H1 (cell line): ENCODE data around the gene RPS6KB2. TPM values are rescaled to one million over a fixed set of nuclear protein-coding genes. Genes with fewer than 3 reads are reported as not detected.
A peak's percentile ranks its signal among the peaks of the same experiment; 100 is the strongest.

Source experiments
- CTCF ChIA-PET: fragments of 300-600 bp; sonication (Branson Sonifier 250); formaldehyde crosslinking; loops from one replicate; lab custom pipeline; 2021; ENCODE audit not compliant: partially characterized antibody; lab: Charles Lee
- POLR2A ChIA-PET: fragments of 300-600 bp; sonication (Branson Sonifier 250); formaldehyde crosslinking; loops from one replicate; lab custom pipeline; 2021; ENCODE audit warnings: inconsistent platforms; ENCODE audit not compliant: partially characterized antibody; lab: Charles Lee
- DNase-seq, 2 experiments: peaks; one replicate each; pipeline versions ENCODE4 v3.0.0 to v3.0.0-alpha.2; 2010 to 2022; ENCODE audit warnings: low spot score in 2 of 2, low read depth in 1 of 2, mixed read lengths in 1 of 2
- FAIRE-seq: peaks from 2 replicates; lab custom pipeline; 2011; peaks lifted over from hg19 to GRCh38; lab: Jason Lieb, UNC
- H2AFZ ChIP-seq: 2 replicates; pipeline ENCODE4 v1.8.1; 2012; ENCODE audit warnings: low read length, inconsistent platforms
- H2AK5ac ChIP-seq: 2 replicates; pipeline ENCODE4 v1.6.1; 2013; ENCODE audit warnings: low read depth, low read length
- H2BK120ac ChIP-seq: replicated peaks from 2 replicates; pipeline ENCODE3; 2013; ENCODE audit warnings: low read depth, low read length, inconsistent platforms
- H2BK12ac ChIP-seq: 2 replicates; pipeline ENCODE4 v1.6.1; 2013; ENCODE audit warnings: low read depth, low read length
- H2BK15ac ChIP-seq: 2 replicates; pipeline ENCODE4 v1.6.1; 2013; ENCODE audit warnings: low read length
- H2BK20ac ChIP-seq: 2 replicates; pipeline ENCODE4 v1.6.1; 2013; ENCODE audit warnings: low read length
- H2BK5ac ChIP-seq: 2 replicates; pipeline ENCODE4 v1.6.1; 2013; ENCODE audit warnings: low read depth, low read length
- H3K14ac ChIP-seq: 2 replicates; pipeline ENCODE4 v1.6.1; 2013; ENCODE audit warnings: inconsistent platforms; ENCODE audit not compliant: insufficient read length
- H3K18ac ChIP-seq: 2 replicates; pipeline ENCODE4 v1.6.1; 2013; ENCODE audit warnings: low read length; ENCODE audit errors: extremely low read depth
- H3K23ac ChIP-seq: 2 replicates; pipeline ENCODE4 v1.6.1; 2013; ENCODE audit warnings: inconsistent platforms; ENCODE audit not compliant: insufficient read length
- H3K23me2 ChIP-seq: 2 replicates; pipeline ENCODE4 v1.6.1; 2013; ENCODE audit warnings: low read depth, low read length
- H3K27ac ChIP-seq: 2 replicates; pipeline ENCODE4 v1.6.1; 2011; ENCODE audit warnings: low read depth, low read length, inconsistent platforms
- H3K27me3 ChIP-seq, 4 experiments: replicated peaks in 1 of 4; 1 replicate in 1 of 4; 2 replicates in 3 of 4; pipeline versions ENCODE4 v1.6.1 to v1.8.1; 2011 to 2013; ENCODE audit warnings: low read length in 3 of 4, mild to moderate bottlenecking in 3 of 4, inconsistent platforms in 2 of 4, mixed read lengths in 2 of 4, moderate library complexity in 1 of 4; ENCODE audit not compliant: control insufficient read depth in 3 of 4, insufficient read depth in 3 of 4; ENCODE audit errors: extremely low read depth in 1 of 4
- H3K36me3 ChIP-seq, 4 experiments: 2 replicates each; pipeline versions ENCODE4 v1.6.1 to v1.8.1; 2011 to 2013; ENCODE audit warnings: mild to moderate bottlenecking in 4 of 4, low read length in 3 of 4, moderate library complexity in 2 of 4, control low read depth in 1 of 4, inconsistent platforms in 1 of 4; ENCODE audit not compliant: insufficient read depth in 4 of 4, control insufficient read depth in 2 of 4
- H3K4ac ChIP-seq: replicated peaks from 2 replicates; pipeline ENCODE3; 2013; ENCODE audit warnings: low read length, low read depth, mixed read lengths, inconsistent platforms; ENCODE audit not compliant: insufficient read length
- H3K4me1 ChIP-seq, 4 experiments: replicated peaks in 1 of 4; 1 replicate in 1 of 4; 2 replicates in 3 of 4; pipeline versions ENCODE4 v1.6.1 to v1.8.1; 2011 to 2013; ENCODE audit warnings: low read length in 3 of 4, inconsistent platforms in 2 of 4, mixed read lengths in 1 of 4; ENCODE audit not compliant: insufficient read depth in 4 of 4, control insufficient read depth in 3 of 4
- H3K4me2 ChIP-seq, 2 experiments: 2 replicates each; pipeline versions ENCODE4 v1.6.1 to v1.8.1; 2011 to 2013; ENCODE audit warnings: low read depth in 2 of 2, low read length in 2 of 2, control low read depth in 1 of 2, inconsistent platforms in 1 of 2, mild to moderate bottlenecking in 1 of 2; ENCODE audit not compliant: insufficient read depth in 1 of 2
- H3K4me3 ChIP-seq, 4 experiments: fragments of 200-600, 300-600 bp in 1 of 4; sonication (generic), shearing (Covaris generic), sonication (Bioruptor Twin) in 1 of 4; 2 replicates each; pipeline versions ENCODE4 v1.5.1 to v1.8.1; 2011 to 2016; ENCODE audit warnings: low read length in 4 of 4, low read depth in 3 of 4, control low read depth in 2 of 4, inconsistent platforms in 2 of 4, mild to moderate bottlenecking in 2 of 4, mixed read lengths in 1 of 4, moderate library complexity in 1 of 4; ENCODE audit not compliant: insufficient read depth in 2 of 4; ENCODE audit errors: extremely low read depth in 1 of 4
- H3K56ac ChIP-seq: replicated peaks from 2 replicates; pipeline ENCODE3; 2013; ENCODE audit warnings: low read depth, mild to moderate bottlenecking, mixed read lengths, low read length, inconsistent platforms; ENCODE audit not compliant: insufficient read length
- H3K79me1 ChIP-seq: 2 replicates; pipeline ENCODE4 v1.6.1; 2013; ENCODE audit warnings: low read depth, low read length, control low read depth
- H3K79me2 ChIP-seq, 2 experiments: 2 replicates each; pipeline versions ENCODE4 v1.6.1 to v1.8.1; 2012 to 2013; ENCODE audit warnings: low read length in 2 of 2, mild to moderate bottlenecking in 2 of 2, inconsistent platforms in 1 of 2; ENCODE audit not compliant: insufficient read depth in 2 of 2, control insufficient read depth in 1 of 2
- H3K9ac ChIP-seq, 4 experiments: replicated peaks in 1 of 4; 1 replicate in 1 of 4; 2 replicates in 3 of 4; pipeline versions ENCODE4 v1.6.1 to v1.8.1; 2011 to 2013; ENCODE audit warnings: low read depth in 3 of 4, low read length in 3 of 4, control low read depth in 2 of 4, mild to moderate bottlenecking in 2 of 4, moderate library complexity in 2 of 4, inconsistent platforms in 1 of 4; ENCODE audit errors: extremely low read depth in 1 of 4
- H3K9me3 ChIP-seq, 2 experiments: 2 replicates each; pipeline versions ENCODE4 v1.6.1 to v1.8.1; 2012 to 2013; ENCODE audit warnings: mild to moderate bottlenecking in 2 of 2, moderate library complexity in 2 of 2, control low read depth in 1 of 2, inconsistent platforms in 1 of 2, low read depth in 1 of 2, low read length in 1 of 2, mixed read lengths in 1 of 2; ENCODE audit not compliant: insufficient read depth in 2 of 2
- H4K20me1 ChIP-seq, 2 experiments: replicated peaks in 1 of 2; 2 replicates each; pipeline versions ENCODE3 to v1.8.1; 2011 to 2013; ENCODE audit warnings: inconsistent platforms in 2 of 2, low read length in 2 of 2, mild to moderate bottlenecking in 1 of 2; ENCODE audit not compliant: insufficient read depth in 2 of 2, control insufficient read depth in 1 of 2
- H4K5ac ChIP-seq: 2 replicates; pipeline ENCODE4 v1.6.1; 2013; ENCODE audit warnings: low read length, low read depth, mixed read lengths, inconsistent platforms; ENCODE audit not compliant: insufficient read length
- H4K8ac ChIP-seq: 2 replicates; pipeline ENCODE4 v1.8.0; 2013; ENCODE audit warnings: mild to moderate bottlenecking, moderate library complexity, low read length, inconsistent platforms; ENCODE audit not compliant: insufficient read depth; ENCODE audit errors: extremely low read depth
- H4K91ac ChIP-seq: replicated peaks from 2 replicates; pipeline ENCODE3; 2013; ENCODE audit warnings: low read length, mixed read lengths, inconsistent platforms; ENCODE audit not compliant: insufficient read length
- ATF3 ChIP-seq: IDR thresholded peaks from 2 replicates; pipeline ENCODE4 v1.6.1; 2011; ENCODE audit warnings: low read depth, mild to moderate bottlenecking, low read length; ENCODE audit not compliant: insufficient read depth
- BACH1 ChIP-seq: IDR thresholded peaks from 2 replicates; pipeline ENCODE4 v1.6.1; 2012; ENCODE audit warnings: low read length, improper control_type of control experiment
- E2F6 ChIP-seq: IDR thresholded peaks from 2 replicates; pipeline ENCODE4 v1.6.1; 2012; ENCODE audit warnings: inconsistent platforms
- KDM5A ChIP-seq: fragments of 200-600 bp; IDR thresholded peaks from 2 replicates; pipeline ENCODE4 v1.7.1; 2012; ENCODE audit warnings: mild to moderate bottlenecking, low read length, inconsistent platforms, mixed read lengths
- PHF8 ChIP-seq: fragments of 200-600 bp; sonication (generic); conservative IDR thresholded peaks from 2 replicates; pipeline ENCODE4 v1.7.1; 2012; ENCODE audit warnings: low read depth, mild to moderate bottlenecking, inconsistent platforms, low read length, moderate library complexity
- RBBP5 ChIP-seq: IDR thresholded peaks from 2 replicates; pipeline ENCODE4 v1.7.1; 2012; ENCODE audit warnings: low read depth, mild to moderate bottlenecking, inconsistent platforms, low read length, moderate library complexity, borderline replicate concordance
- SAP30 ChIP-seq: fragments of 300-600 bp; sonication (generic); IDR thresholded peaks from 2 replicates; pipeline ENCODE4 v1.7.1; 2012; ENCODE audit warnings: low read length, moderate library complexity, mild to moderate bottlenecking, inconsistent platforms; ENCODE audit not compliant: insufficient read depth, insufficient replicate concordance
- SIRT6 ChIP-seq: IDR thresholded peaks from one replicate; pipeline ENCODE4 v1.7.1; 2012; ENCODE audit warnings: low read length, inconsistent platforms
- SP1 ChIP-seq: IDR thresholded peaks from 2 replicates; pipeline ENCODE4 v1.6.1; 2011; ENCODE audit warnings: low read depth, low read length
- SUZ12 ChIP-seq: fragments of 200-600 bp; sonication (generic); IDR thresholded peaks from 2 replicates; pipeline ENCODE4 v1.6.1; 2012; ENCODE audit warnings: mild to moderate bottlenecking, inconsistent platforms, low read length, moderate library complexity, mixed read lengths
- WGBS, 2 experiments: shearing (Covaris generic) in 1 of 2; methylation state at CpG; one replicate each; pipeline versions ENCODE4 v1.1.6 to v1.1.7; 2013 to 2015; ENCODE audit warnings: low lambda C conversion rate in 2 of 2, mixed read lengths in 2 of 2, inconsistent platforms in 1 of 2, low coverage in 1 of 2, missing lambda C conversion rate in 1 of 2; ENCODE audit not compliant: insufficient replicate concordance in 2 of 2, insufficient coverage in 1 of 2, insufficient read length in 1 of 2; ENCODE audit errors: extremely low coverage in 1 of 2, missing lambda C conversion rate in 1 of 2; 5-methylcytosine and 5-hydroxymethylcytosine counted together
- polyA plus RNA-seq, 7 experiments: library from polyadenylated mRNA; depleted of rRNA in 3 of 7; stranded (reverse) in 5 of 7; unstranded in 2 of 7; fragments of >200 nt in 5 of 7; fragments of 200-250 nt in 2 of 7; gene quantifications; 1 replicate in 5 of 7; 2 replicates in 1 of 7; 4 replicates in 1 of 7; pipeline versions ENCODE4 v1.2.1 to v1.2.3, GENCODE V29; 2011 to 2013; ENCODE audit warnings: missing spikeins in 2 of 7, mixed read lengths in 2 of 7
- total RNA-seq: library from RNA; stranded (reverse); fragmentation: NEBNext Ultra II Directional; extraction: Animal tissue kit (Norgen Biotek cat#: 25700); gene quantifications from 2 replicates; pipeline ENCODE4 v1.2.1, GENCODE V29; 2021

RPS6KB2 gene
- total and polyA plus RNA-seq, 2 of the 8 experiments (the other 6 are each of a cell fraction or from before 2014, with no cell fraction given) = 41.0 to 47.1 TPM

GRCh38 chr11:67464411-67465188, 36.3 kb downstream of the RPS6KB2 start:
- Histone ChIP-seq H3K36me3 (no peaks in the 10 kb centered on the region), H2BK12ac (0 out of 2 replicates have a peak overlapping the region, but pooled peaks have one; percentile 60), H3K27ac (peak overlapping the region; percentile 87), H2BK15ac (peak overlapping the region; percentile 99; the same call in 1 of the 2 replicates), H2AFZ (peak overlapping the region; percentile 66; the same call in 1 of the 2 replicates), H3K9ac (peak overlapping the region; percentile 69 to 93 (median 74)), H3K4me1 (peaks cover 2 to 14% (median 6%) of the 10 kb centered on the region in 4 experiments; a peak in 6 of 7 replicates), H4K8ac (peak overlapping the region; percentile 95), H3K4ac (peak overlapping the region; percentile 67), H3K79me1 (peaks cover 2% of the 10 kb centered on the region), H4K5ac (peak overlapping the region; percentile 82), H3K14ac (no peak overlapping the region), H4K91ac (peak overlapping the region; percentile 98), H2BK5ac (peak overlapping the region; percentile 93), H3K23me2 (peaks cover 6% of the 10 kb centered on the region), H3K27me3 (no peaks in the 10 kb centered on the region), H3K79me2 (peaks cover 0 to 3% of the 10 kb centered on the region in 2 experiments; a peak in 2 of 4 replicates), H2AK5ac (no peak overlapping the region), H3K18ac (peak overlapping the region; percentile 85; the same call in 1 of the 2 replicates), H3K4me3 (peak overlapping the region; percentile 76 to 92 (median 85)), H3K4me2 (peak overlapping the region; percentile 70 to 82), H3K9me3 (no peaks in the 10 kb centered on the region), H3K56ac (peak overlapping the region; percentile 75), H3K23ac (no peak overlapping the region), H2BK120ac (no peak overlapping the region), H2BK20ac (no peak overlapping the region), H4K20me1 (peaks cover 0 to 3% of the 10 kb centered on the region in 2 experiments)
- WGBS, 2 experiments = 19% methylated on average over 40 of the region's 56 CpGs; no CpG with 5 or more reads in 1 of the 2 experiments
- FAIRE-seq (no peak), DNase-seq (peak; percentile 63 to 89)
- CTCF ChIA-PET = interaction anchor here (0.6 to 1.6 kb wide), 6 partner anchors 26 to 160 kb away, joined by 3 to 5 read pairs (median 3); partner anchors contain the start of gene PPP1CA
- POLR2A ChIA-PET = interaction anchor here (0.7 to 1.9 kb wide), 14 partner anchors 12 to 73 kb away, joined by 3 to 15 read pairs (median 4); partner anchors contain the start of genes AIP, CDK2AP2, GPR152 and PPP1CA
- TF ChIP-seq KDM5A (peak; percentile 54; the same call in 1 of the 2 replicates), RBBP5 (no peak), SAP30 (no peak), SUZ12 (no peak), E2F6 (no peak), SIRT6 (no peak), ATF3 (no peak), SP1 (no peak), PHF8 (peak; percentile 77), BACH1 (no peak)
